GM12892 (cell line): Measurements from ENCODE around the gene NSD2.

Experiments used
- DNase-seq: peaks from one replicate; pipeline ENCODE4 v3.0.0; 2011; ENCODE audit not compliant: insufficient read length
- FAIRE-seq: peaks from 2 replicates; lab custom pipeline; 2011; peaks lifted over from hg19 to GRCh38; lab: Jason Lieb, UNC
- POLR2A ChIP-seq: IDR thresholded peaks from 2 replicates; pipeline ENCODE4 v1.6.1; 2011; ENCODE audit warnings: low read depth, low read length, control low read depth
- POLR2AphosphoS5 ChIP-seq: IDR thresholded peaks from 2 replicates; pipeline ENCODE4 v1.6.1; 2011; ENCODE audit warnings: low read depth, low read length, control low read depth
- TAF1 ChIP-seq: IDR thresholded peaks from 2 replicates; pipeline ENCODE4 v1.6.1; 2011; ENCODE audit warnings: low read depth, mild to moderate bottlenecking, control low read depth, low read length, borderline replicate concordance

NSD2 gene

GRCh38 chr4:1945912-1946311 is 74.7 kb downstream of the NSD2 start:
- DNase-seq (no peak), FAIRE-seq (no peak)
- TF ChIP-seq POLR2AphosphoS5 = no peak
- no peak for TF ChIP-seq POLR2A
- TF ChIP-seq TAF1 = no peak

GRCh38 chr4:1948232-1948631 is 77.0 kb downstream of the NSD2 start:
- no peak for TF ChIP-seq POLR2AphosphoS5
- TF ChIP-seq POLR2A = no peak
- no peak for TF ChIP-seq TAF1
- FAIRE-seq (no peak), DNase-seq (no peak)

DNA sequence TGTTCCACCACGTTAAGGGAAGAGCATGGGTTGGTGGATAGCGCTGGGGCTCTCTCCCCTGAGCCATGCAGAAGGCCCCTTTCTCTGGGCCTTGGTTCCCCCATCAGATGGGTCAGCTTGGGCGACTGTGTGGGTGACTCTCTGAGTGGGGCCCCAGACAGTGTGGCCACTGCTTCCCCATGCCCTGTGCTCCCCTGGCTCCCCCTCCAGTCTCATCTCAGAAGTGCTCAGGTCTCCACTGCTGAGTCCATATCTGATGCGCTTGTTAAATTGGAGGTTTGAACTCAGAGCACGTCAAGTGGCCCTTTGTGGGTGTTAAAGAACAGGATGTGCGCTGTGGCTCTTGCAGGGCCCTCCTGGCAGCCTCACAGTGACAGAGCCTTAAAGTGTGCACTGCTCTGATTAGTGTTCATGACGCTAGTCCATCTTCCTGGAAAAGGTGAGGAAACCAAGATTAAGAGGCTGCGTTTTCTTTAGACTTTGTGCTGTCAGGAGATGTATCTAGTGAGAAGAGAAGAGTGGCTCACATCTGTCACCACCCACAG is 77.8 kb downstream of the NSD2 start:
- TF ChIP-seq POLR2AphosphoS5 (no peak), TAF1 (no peak), POLR2A (no peak)
- FAIRE-seq (no peak), DNase-seq (no peak)

DNA sequence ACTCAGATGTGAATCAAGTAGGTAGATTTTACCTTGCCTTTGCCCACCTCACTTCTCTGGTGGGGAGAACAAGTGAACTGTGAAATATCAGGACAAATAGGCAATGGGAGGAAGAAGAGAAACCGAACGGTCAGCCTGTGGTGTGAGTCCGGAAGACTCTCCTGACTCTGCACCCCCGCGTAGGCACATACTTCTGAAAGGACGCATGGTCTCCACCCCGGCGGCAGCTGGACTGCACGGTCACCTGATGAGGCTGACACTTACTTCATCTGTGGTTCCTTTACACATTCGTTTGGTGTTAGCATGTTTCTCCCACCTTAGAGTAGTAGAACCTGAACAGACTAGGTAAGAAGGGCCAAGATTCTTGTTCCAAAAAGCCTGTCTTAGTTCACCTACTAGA is 79.2 kb downstream of the NSD2 start:
- FAIRE-seq = no peak
- TF ChIP-seq POLR2A (no peak), POLR2AphosphoS5 (no peak), TAF1 (no peak)

DNA sequence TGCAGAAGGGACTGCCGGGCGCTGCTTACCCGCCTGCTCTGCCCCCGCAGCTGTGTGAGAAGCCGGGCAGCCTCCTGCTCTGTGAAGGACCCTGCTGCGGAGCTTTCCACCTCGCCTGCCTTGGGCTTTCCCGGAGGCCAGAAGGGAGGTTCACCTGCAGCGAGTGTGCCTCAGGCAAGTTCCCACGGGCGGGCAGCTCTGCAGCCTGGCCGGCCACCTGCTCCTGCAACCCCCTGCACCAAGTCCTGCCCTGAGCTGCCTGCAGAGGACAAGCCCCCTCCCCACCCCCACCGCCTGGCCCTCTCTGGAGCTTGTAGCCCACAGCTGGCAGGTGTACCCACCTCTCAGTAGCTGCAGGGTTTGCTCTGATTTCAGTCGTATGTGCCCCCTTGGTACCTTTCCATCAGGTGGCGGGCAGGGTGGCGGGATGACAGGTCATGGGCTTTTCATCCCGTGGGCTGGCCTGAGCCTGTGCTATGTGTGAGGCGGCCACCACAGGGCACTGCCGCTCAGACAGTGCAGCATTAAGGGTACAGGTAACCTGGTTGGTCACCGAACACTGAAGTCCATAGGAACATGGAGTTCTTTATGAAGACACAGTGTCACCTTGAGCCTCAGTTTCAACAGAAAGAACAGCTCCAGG is 81.0 kb downstream of the NSD2 start:
- FAIRE-seq = no peak
- no peak for DNase-seq

More for the DNA sequence above, 79.2 kb downstream of the NSD2 start:
- no peak for DNase-seq

DNA sequence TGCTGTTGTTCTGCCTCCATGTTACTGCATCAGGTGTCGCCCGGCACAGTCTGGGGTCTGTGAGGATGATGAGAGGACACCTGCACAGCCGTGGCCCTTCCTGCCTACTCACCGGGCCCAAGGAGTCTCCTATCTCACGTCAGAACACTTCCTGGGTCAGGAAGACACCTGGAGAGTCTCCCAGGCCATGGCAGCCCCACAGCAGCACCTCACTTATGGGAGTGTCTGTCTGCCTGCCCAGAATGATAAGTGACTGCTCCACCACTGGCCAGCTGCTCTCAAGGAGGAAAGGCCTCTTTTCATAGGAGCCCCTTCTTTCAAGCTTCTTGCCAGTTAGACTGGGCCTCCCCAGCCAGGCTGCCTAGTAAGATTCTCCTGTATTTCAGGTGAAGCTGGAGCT is 81.5 kb downstream of the NSD2 start:
- no peak for TF ChIP-seq POLR2AphosphoS5
- no peak for TF ChIP-seq POLR2A
- TF ChIP-seq TAF1 = no peak
- no peak for DNase-seq
- no peak for FAIRE-seq

More for the DNA sequence above, 81.0 kb downstream of the NSD2 start:
- TF ChIP-seq POLR2AphosphoS5 = no peak
- TF ChIP-seq TAF1 = no peak
- TF ChIP-seq POLR2A = no peak

DNA sequence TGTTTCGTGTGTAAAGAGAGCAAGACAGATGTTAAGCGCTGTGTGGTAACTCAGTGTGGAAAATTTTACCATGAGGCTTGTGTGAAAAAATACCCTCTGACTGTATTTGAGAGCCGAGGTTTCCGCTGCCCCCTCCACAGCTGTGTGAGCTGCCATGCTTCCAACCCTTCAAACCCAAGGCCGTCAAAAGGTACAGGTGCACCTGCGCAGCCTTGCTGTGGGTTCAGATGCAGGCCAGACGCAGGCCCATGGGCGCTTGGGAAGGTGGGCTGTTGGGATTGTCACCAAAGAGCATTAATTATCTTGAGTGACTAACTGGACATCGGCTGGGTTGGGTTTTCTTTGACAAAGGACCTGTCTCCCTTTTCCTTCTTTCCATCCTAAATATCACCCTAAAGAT is 82.1 kb downstream of the NSD2 start:
- DNase-seq = no peak
- TF ChIP-seq POLR2A (no peak), POLR2AphosphoS5 (no peak), TAF1 (no peak)
- no peak for FAIRE-seq

DNA sequence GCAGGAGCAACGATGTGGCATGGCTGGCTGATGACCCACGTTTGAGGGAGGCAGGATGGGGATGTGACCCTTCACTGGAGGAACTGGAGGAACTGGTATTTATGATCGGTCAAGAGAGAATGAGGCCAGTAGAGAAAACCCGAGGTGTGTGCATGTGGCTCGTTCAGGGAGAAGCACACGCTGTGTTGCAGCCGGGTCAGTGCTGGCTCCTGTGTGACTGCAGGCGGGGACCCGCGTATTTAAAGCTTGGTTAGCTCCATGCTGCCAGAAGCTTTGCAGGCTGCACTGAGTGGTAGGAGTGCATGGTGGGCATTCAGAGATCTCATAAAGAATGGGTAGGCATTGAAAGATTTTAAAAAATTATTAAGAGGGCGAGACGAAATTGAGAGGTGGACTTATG is 85.4 kb downstream of the NSD2 start:
- no peak for TF ChIP-seq POLR2AphosphoS5
- TF ChIP-seq TAF1 = no peak
- TF ChIP-seq POLR2A = no peak
- no peak for FAIRE-seq
- no peak for DNase-seq

GRCh38 chr4:1958276-1959103 is 87.3 kb downstream of the NSD2 start:
- DNase-seq (no peak), FAIRE-seq (no peak)
- TF ChIP-seq POLR2AphosphoS5 (no peak), TAF1 (no peak), POLR2A (no peak)

GRCh38 chr4:1959104-1959384 is 87.9 kb downstream of the NSD2 start:
- FAIRE-seq (no peak), DNase-seq (no peak)
- TF ChIP-seq POLR2AphosphoS5 (no peak), TAF1 (no peak), POLR2A (no peak)

GRCh38 chr4:1960170-1960825 is 89.1 kb downstream of the NSD2 start:
- TF ChIP-seq TAF1 = no peak
- no peak for TF ChIP-seq POLR2AphosphoS5
- TF ChIP-seq POLR2A = no peak
- DNase-seq (no peak), FAIRE-seq (no peak)

- FAIRE-seq (no peak), DNase-seq (no peak)
- TF ChIP-seq POLR2A (no peak), TAF1 (no peak), POLR2AphosphoS5 (no peak)
These were observed 89.8 kb downstream of the NSD2 start for GRCh38 chr4:1961038-1961437.
